ENCODE data around the gene REM2. TPM values are rescaled to one million over a fixed set of nuclear protein-coding genes. Genes with fewer than 3 reads are reported as not detected.

Gene REM2, protein sequence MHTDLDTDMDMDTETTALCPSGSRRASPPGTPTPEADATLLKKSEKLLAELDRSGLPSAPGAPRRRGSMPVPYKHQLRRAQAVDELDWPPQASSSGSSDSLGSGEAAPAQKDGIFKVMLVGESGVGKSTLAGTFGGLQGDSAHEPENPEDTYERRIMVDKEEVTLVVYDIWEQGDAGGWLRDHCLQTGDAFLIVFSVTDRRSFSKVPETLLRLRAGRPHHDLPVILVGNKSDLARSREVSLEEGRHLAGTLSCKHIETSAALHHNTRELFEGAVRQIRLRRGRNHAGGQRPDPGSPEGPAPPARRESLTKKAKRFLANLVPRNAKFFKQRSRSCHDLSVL
- total RNA-seq (2021): 0.50 and 0.98 TPM in 2 replicates
- percentile 38 among the genes with signal in this experiment for Bru-seq, nascent RNA
- BruChase-seq, experiment 1, labeled RNA remaining after a 2-hour chase: percentile 45 among the genes with signal in this experiment
- percentile 47 among the genes with signal in this experiment for BruChase-seq, experiment 2, labeled RNA remaining after a 6-hour chase
- long read RNA-seq, partial matches to known transcripts: 0 of 2 reads
- long read RNA-seq, other reads (novel, unspliced or antisense): 2 of 2 reads

- DNase-seq: no peak
- Histone ChIP-seq H3K4me1 (replicated peaks; ENCODE audit: insufficient read depth) (peaks cover 7% of the 10 kb centered on the region; the same call in 1 of the 2 replicates), H3K27me3 (ENCODE audit: insufficient read depth, low read depth) (no peaks in the 10 kb centered on the region), H3K79me2 (ENCODE audit: low read depth) (no peaks in the 10 kb centered on the region), H3F3A (ENCODE audit: insufficient read depth, low read depth) (peaks cover 5% of the 10 kb centered on the region; the same call in 1 of the 2 replicates), H3K36me3 (ENCODE audit: low read depth) (no peaks in the 10 kb centered on the region), H3K9me2 (ENCODE audit: insufficient read depth) (no peaks in the 10 kb centered on the region), H3K4me3 (no peak within 1 kb of the TSS), H3K9me3 (ENCODE audit: insufficient read depth, low read depth) (no peaks in the 10 kb centered on the region), H2AFZ (no peak within 1 kb of the TSS), H3K4me2 (no peak within 1 kb of the TSS), H4K20me1 (ENCODE audit: insufficient read depth) (no peaks in the 10 kb centered on the region), H3K27ac (no peak within 1 kb of the TSS)
- TF ChIP-seq EZH2 (IDR thresholded peaks at IDR 0.05; ENCODE audit: low read depth) (no peak), CTCF (conservative IDR thresholded peaks at IDR 0.05) (no peak)
- intact Hi-C loops (cut with micrococcal nuclease; ENCODE audit: unreplicated experiment): no loop called here
- BruUV-seq (replicated peaks): no TSS peak
- ChIA-PET CTCF (interaction anchor here (0.6 kb wide), 3 partner anchors 90 to 193 kb away, joined by 4 to 6 read pairs (median 4); no protein-coding TSS in a partner anchor), POLR2A (ENCODE audit: unreplicated experiment) (interaction anchor here (0.5 to 0.6 kb wide), 4 partner anchors 28 to 1064 kb away, joined by 5 to 13 read pairs (median 10); no protein-coding TSS in a partner anchor)
Observed at GRCh38 chr14:22883173-22883976, at the start of gene REM2. Gene REM2, plus strand, starts transcription at chr14:22883222. Its CDS starts 66 bp downstream, at chr14:22883288.

DNA sequence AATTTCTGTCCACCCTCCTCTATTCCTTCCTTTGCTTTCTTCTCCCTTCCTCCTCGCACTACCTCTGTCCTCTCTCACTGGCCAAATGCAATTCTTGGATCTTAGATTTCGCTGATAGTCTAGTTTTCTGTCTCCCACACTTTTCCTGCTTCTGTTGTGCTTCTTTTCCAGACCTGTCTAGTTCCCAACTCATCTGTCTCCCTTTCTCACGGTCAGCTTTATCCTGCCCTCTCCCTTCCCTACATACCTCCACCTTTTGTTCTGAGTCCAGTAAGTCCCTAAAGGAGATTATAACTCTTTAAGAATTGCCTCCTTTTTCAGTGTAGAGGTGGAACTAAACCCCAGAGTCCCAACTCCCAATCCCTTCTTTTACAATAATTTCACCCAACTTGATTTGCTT is 47.5 kb upstream of the REM2 start:
- H3K36me3 ChIP-seq (ENCODE audit: low read depth): no peaks in the 10 kb centered on the region
- H3K27ac ChIP-seq: no peak overlapping the region
- TF ChIP-seq CTCF (conservative IDR thresholded peaks at IDR 0.05) (no peak), EZH2 (IDR thresholded peaks at IDR 0.05; ENCODE audit: low read depth) (no peak)
- H3K9me3 ChIP-seq (ENCODE audit: insufficient read depth, low read depth): no peaks in the 10 kb centered on the region
- H3K4me3 ChIP-seq: no peak overlapping the region
- no peak for DNase-seq
- no peak overlapping the region for H3K4me2 ChIP-seq
- H3K27me3 ChIP-seq (ENCODE audit: insufficient read depth, low read depth): no peaks in the 10 kb centered on the region
- H2AFZ ChIP-seq: no peak overlapping the region
- POLR2A ChIA-PET (ENCODE audit: unreplicated experiment): no interaction called here
- H3F3A ChIP-seq (ENCODE audit: insufficient read depth, low read depth): no peaks in the 10 kb centered on the region
- CTCF ChIA-PET: no interaction called here
- no peaks in the 10 kb centered on the region for H4K20me1 ChIP-seq (ENCODE audit: insufficient read depth)
- H3K79me2 ChIP-seq (ENCODE audit: low read depth): peaks cover 4% of the 10 kb centered on the region; the same call in 1 of the 2 replicates
- H3K9me2 ChIP-seq (ENCODE audit: insufficient read depth): no peaks in the 10 kb centered on the region
- no TSS peak for BruUV-seq (replicated peaks)
- intact Hi-C loops (cut with micrococcal nuclease; ENCODE audit: unreplicated experiment): no loop called here
- no peaks in the 10 kb centered on the region; the same call in 1 of the 2 replicates for H3K4me1 ChIP-seq (replicated peaks; ENCODE audit: insufficient read depth)

Data from PC-9 (cell line).